AG08395 (cell line): Measurements from ENCODE around the gene LPP.

Experiments
- DNase-seq: peaks from one replicate; pipeline ENCODE4 v3.0.0; 2012; ENCODE audit warnings: mixed read lengths, low spot score

Gene LPP

DNA sequence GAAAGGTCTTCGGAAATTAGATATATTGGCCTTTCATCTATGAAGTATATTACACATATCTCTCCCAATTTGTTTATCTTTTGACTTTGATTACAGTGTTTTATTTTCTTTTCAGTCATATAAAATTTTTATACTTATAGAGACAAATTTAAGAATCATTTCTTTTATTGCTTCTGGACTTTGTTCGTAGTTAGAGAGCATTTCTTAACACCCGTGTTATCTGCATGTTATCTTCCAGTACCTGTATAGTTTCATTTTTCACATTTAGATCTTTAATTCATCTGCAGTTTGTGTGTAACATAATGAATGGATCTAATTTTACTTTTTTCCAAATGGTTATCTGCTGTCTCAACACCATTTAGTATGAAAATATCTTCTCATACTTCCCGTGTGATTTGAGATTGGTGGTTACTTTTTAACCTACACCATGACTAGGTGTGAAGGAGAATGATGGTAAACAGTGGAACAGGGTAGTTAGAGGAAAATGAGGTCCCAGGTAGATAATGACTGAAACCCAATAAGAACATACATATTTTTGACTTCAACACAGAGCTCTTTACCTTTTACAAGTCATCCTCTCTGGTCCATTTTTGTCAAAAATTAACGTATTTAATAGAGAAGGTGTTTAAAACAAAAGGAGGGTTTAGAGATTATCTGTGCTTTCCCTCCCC lies 99.3 kb downstream of the LPP start:
- DNase-seq = no peak

- DNase-seq = no peak
Measured at GRCh38 chr3:188253800-188254452, 100.0 kb downstream of the LPP start.

DNA sequence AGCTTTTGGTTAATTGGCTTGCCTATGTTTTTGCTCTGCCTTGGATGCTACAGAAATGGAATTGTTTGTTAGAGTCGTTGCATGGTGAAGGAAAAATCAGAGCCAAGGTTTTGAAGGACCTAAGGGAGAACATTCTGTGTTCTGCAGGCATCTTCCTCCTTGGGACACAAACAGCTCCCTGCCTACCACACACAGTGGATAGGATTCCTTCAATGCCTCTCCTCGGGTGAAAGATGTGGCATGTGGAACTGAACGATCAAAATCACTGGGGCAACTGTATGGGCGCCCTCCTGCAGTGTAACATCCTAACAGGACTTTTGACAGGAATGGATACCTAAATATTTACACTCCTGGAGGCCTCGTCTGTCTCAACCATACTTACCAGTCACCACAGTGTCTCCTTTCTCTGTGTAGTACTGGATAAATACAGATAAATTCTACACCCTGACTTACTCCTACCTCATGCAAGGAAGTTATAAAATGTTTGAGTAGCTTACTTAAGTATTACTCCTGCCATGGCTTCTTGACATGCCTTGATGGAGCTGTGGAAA lies 100.6 kb downstream of the LPP start:
- DNase-seq = no peak

- no peak for DNase-seq
Measured at GRCh38 chr3:188255190-188255589, 101.2 kb downstream of the LPP start.

DNA sequence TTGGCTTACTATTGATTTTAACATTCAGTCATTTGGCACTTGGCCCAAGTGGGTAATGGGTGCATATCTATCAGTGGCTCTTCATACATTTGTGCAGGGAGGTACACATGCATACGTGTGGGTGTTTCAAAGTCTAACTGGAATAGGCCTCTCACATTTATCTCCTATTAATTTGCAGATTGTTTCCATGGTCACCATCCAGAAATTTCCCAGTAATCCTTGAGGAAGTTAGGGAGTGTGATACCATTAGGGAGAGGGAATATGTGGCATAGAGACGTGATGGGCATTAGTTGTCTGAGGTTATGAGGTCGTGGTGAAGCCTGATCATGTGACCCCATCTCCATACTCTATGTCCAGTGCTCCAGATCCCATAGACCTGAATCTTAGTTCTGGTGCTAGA lies 102.8 kb downstream of the LPP start:
- no peak for DNase-seq

DNA sequence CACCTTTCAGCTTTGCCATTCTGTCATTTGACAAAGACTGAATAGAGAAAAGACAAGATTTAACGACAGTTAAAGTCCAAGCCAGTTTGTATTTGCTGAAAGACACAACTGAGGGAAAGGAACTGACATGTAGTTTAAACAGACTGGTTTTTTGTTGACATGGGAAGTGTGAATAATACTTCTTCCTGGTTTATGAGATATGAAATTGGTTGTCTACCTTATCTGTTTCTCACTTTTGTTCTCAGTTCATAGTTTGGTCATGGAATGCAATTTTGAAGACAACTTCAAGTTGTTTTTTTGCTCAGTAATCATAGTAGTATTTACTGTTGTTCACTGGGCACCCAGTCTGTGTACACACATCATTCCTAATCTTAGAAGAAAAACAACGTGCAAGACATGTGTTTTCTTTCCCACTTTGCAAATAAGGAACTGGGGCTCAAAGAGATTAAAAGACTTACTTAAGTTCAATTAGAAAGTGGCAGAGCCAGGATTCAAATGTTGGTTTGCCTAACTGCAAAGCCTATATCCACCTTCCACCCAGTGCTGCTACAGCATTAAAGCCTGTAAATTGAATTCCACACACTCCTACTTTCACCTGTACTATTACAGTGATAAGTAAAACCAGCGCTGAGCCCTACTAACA lies 103.5 kb downstream of the LPP start:
- no peak for DNase-seq

- DNase-seq = no peak
Measured at GRCh38 chr3:188259191-188259590, 105.2 kb downstream of the LPP start.

- no peak for DNase-seq
Measured at GRCh38 chr3:188259596-188259995, 105.6 kb downstream of the LPP start.

GRCh38 chr3:188261011-188261410 lies 107.1 kb downstream of the LPP start:
- DNase-seq = no peak

GRCh38 chr3:188262488-188262887 lies 108.5 kb downstream of the LPP start:
- no peak for DNase-seq

DNA sequence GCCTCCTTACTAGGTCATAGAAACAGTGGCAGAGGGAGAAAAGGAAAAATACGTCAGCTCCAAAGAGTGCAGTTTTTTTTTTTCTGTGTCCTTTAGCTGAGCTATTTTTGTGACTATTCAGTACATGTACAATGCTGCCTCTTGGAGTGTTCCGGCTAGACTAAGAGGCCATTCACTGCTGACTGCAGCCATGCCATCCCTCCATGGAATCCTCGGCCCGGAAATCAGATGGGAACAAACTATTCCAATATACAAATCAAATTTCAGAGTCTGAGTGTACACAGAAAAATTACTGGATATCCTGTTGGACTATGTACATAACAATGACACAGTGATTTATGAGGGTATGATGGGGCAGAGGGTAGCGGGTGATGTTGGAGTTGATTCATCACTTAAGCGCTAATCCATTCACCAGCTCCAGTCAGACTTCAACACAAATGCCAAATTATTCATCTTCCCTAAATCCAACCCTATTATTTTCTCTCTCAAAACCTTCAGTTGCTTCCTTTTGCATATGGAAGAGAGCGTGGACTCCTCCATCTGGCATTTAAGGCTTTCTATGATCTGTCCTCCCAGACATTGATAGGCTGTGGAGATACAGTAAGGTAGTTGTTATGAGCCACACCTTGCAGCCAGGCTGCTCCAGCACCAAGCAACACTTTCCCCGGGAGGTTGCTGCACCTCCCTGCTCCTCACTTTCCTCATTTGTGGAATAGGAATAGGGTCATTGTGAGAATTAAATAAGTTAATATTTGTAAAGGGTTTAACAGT lies 109.1 kb downstream of the LPP start:
- DNase-seq = peak; percentile 48

GRCh38 chr3:188264226-188265207 lies 110.6 kb downstream of the LPP start:
- DNase-seq = peak; percentile 53

- peak; percentile 67 for DNase-seq
Measured at GRCh38 chr3:188266562-188267274, 112.8 kb downstream of the LPP start.

- DNase-seq = no peak
Measured at GRCh38 chr3:188267790-188268335, 113.9 kb downstream of the LPP start.

DNA sequence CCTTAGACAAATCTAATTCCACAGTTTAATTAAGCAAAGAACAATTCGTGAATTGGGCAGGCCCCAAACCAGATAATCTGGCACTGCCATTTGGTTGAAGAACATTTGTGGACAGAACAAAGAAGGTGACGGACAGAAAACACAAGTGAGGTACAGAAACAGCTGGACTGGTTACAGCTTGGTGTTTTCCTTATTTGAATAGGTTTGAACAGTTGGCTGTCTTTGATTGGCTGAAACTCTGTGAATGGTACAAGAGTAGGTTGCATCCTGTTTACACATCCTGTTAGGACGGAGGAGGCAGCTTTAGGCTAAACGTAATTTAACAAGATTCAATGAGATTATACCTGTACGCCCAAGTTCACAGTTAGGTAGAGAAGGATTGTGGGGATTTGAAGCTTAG lies 114.4 kb downstream of the LPP start:
- DNase-seq = no peak

DNA sequence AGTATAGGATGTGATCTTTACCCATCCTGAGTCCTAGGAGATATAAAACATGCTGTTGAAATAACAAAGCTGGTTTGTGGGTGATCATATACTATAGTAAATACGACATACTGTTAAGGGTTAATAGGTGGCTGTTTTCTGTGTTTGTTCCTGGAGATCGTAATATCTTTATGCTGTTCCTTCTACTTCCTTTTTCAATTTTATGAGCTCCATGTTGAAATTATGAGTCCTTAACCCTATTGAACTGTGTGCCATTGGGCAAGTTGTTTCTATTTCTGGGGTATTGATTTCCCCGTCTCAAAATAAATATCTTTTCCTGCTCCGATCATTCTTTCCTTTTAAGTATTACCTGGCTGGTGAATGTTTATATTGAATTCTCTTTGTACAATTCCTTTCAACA lies 115.1 kb downstream of the LPP start:
- DNase-seq = no peak

DNA sequence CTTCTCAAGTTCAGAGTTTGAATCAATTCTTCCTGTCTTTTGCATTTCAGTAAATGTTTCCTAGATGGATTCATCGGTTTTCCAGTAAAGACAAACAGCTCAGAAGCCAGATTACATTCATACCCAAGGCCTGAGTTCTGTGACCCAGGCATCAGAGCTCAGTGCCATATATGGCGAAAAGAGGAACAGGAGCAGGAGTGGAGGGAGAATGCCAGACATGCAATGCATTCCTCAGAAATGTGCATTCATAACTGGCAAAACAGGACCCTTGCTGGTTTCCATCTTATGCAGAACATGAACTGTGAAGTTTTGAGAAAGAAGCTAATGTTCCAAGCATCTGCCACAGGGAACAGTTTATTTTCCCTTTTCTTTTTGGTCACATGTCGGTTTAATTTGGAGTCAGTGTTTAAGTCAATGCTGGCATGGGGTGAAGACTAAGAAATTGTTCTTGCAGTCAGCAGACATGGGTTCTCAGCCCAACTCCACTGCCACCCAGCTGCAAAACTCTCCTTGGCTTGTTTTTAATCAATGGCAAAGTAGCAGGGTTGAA lies 116.5 kb downstream of the LPP start:
- DNase-seq = peak; percentile 78

- no peak for DNase-seq
Measured at GRCh38 chr3:188271226-188271914, 117.4 kb downstream of the LPP start.
